Measurements from ENCODE around the gene GPC5.

DNA sequence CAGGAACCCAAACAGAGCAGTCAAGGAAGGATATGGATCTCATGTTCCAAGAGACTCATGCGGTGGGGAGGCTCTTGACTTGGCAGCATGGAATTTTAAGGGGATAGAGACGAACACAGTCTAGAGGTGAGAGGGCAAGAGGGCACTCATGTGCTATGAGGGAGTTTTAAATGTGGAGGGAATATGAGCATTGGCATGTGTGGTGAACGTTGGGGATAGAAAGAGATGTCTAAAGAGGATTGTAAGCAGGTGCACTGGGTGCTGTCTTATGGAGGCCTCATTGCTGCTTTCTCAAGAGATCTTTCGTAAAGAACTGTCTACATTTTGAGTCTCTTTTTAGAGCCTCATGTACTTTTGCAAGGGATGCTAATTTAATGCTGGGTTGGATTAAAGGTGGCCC, 1227.9 kb downstream of the GPC5 start:
- TF ChIP-seq FOXM1 (IDR thresholded peaks at IDR 0.05; ENCODE audit: borderline replicate concordance, low read depth), result no peak
- TF ChIP-seq, protein P1, sequence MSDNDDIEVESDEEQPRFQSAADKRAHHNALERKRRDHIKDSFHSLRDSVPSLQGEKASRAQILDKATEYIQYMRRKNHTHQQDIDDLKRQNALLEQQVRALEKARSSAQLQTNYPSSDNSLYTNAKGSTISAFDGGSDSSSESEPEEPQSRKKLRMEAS (IDR thresholded peaks at IDR 0.05), result no peak
- TF ChIP-seq NFIC (IDR thresholded peaks at IDR 0.05), result no peak
- TF ChIP-seq YY1 (IDR thresholded peaks at IDR 0.05; ENCODE audit: low read depth), result no peak
- TF ChIP-seq RAD21 (IDR thresholded peaks at IDR 0.05; ENCODE audit: low read depth), result no peak
- TF ChIP-seq, protein P2, sequence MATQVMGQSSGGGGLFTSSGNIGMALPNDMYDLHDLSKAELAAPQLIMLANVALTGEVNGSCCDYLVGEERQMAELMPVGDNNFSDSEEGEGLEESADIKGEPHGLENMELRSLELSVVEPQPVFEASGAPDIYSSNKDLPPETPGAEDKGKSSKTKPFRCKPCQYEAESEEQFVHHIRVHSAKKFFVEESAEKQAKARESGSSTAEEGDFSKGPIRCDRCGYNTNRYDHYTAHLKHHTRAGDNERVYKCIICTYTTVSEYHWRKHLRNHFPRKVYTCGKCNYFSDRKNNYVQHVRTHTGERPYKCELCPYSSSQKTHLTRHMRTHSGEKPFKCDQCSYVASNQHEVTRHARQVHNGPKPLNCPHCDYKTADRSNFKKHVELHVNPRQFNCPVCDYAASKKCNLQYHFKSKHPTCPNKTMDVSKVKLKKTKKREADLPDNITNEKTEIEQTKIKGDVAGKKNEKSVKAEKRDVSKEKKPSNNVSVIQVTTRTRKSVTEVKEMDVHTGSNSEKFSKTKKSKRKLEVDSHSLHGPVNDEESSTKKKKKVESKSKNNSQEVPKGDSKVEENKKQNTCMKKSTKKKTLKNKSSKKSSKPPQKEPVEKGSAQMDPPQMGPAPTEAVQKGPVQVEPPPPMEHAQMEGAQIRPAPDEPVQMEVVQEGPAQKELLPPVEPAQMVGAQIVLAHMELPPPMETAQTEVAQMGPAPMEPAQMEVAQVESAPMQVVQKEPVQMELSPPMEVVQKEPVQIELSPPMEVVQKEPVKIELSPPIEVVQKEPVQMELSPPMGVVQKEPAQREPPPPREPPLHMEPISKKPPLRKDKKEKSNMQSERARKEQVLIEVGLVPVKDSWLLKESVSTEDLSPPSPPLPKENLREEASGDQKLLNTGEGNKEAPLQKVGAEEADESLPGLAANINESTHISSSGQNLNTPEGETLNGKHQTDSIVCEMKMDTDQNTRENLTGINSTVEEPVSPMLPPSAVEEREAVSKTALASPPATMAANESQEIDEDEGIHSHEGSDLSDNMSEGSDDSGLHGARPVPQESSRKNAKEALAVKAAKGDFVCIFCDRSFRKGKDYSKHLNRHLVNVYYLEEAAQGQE (IDR thresholded peaks at IDR 0.05; ENCODE audit: low read depth), result no peak
- TF ChIP-seq EP300 (IDR thresholded peaks at IDR 0.05; ENCODE audit: borderline replicate concordance), result no peak
- no peak for TF ChIP-seq EGR1 (IDR thresholded peaks at IDR 0.05)
